Uterus (tissue), 4 donors: ENCODE measurements around the gene TMEM169. TPM values are rescaled to one million over a fixed set of nuclear protein-coding genes. Genes with fewer than 3 reads are reported as not detected.
A peak's percentile ranks its signal among the peaks of the same experiment; 100 is the strongest.

ENCODE experiments used
- DNase-seq, 2 donors: peaks; one replicate each; pipeline ENCODE4 v3.0.0-alpha.2; 2019 to 2020
- H3K27ac ChIP-seq, 2 donors: fragments of 200-600 bp; sonication (generic); 1 replicate in 1 of 2; 2 replicates in 1 of 2; pipeline ENCODE4 v1.5.1; 2016 to 2018
- H3K27me3 ChIP-seq, 2 donors: fragments of 200-600 bp; sonication (generic); one replicate each; pipeline ENCODE4 v1.5.1; 2018 to 2019; ENCODE audit warnings: control low read depth in 1 of 2
- H3K36me3 ChIP-seq, 2 donors: fragments of 200-600 bp; sonication (generic); one replicate each; pipeline ENCODE4 v1.5.1; 2019; ENCODE audit warnings: control low read depth in 1 of 2
- H3K4me1 ChIP-seq, 2 donors: fragments of 200-600 bp; sonication (generic); one replicate each; pipeline ENCODE4 v1.5.1; 2018 to 2019; ENCODE audit warnings: control low read depth in 1 of 2
- H3K4me3 ChIP-seq, 2 donors: fragments of 200-600 bp; sonication (generic); 1 replicate in 1 of 2; 2 replicates in 1 of 2; pipeline ENCODE4 v1.5.1; 2018 to 2019; ENCODE audit warnings: mild to moderate bottlenecking in 1 of 2
- H3K9me3 ChIP-seq, 2 donors: fragments of 200-600 bp; sonication (generic); one replicate each; pipeline ENCODE4 v1.5.1; 2019; ENCODE audit warnings: control low read depth in 1 of 2
- CTCF ChIP-seq, 4 experiments: fragments of 200-600 bp in 2 of 4; fragments of 450-650 bp in 2 of 4; sonication (generic) in 2 of 4; IDR thresholded peaks; one replicate each; pipeline ENCODE4 v1.5.1; 2016 to 2019; ENCODE audit warnings: antibody characterized with exemption in 4 of 4, mild to moderate bottlenecking in 2 of 4, moderate library complexity in 1 of 4
- POLR2A ChIP-seq, 2 donors: fragments of 450-650 bp; IDR thresholded peaks; one replicate each; pipeline ENCODE4 v1.6.1; 2016; ENCODE audit warnings: antibody characterized with exemption in 2 of 2, mild to moderate bottlenecking in 1 of 2, moderate library complexity in 1 of 2
- intact Hi-C: fragments of 100-400 bp; cut with DNase I; formaldehyde crosslinking; loops from one replicate; pipeline ENCODE4 v1.15.1; 2023; ENCODE audit warnings: low total_unique reads
- total RNA-seq, 4 donors: library from RNA; depleted of rRNA in 3 of 4; stranded (reverse); fragments of >200 nt in 3 of 4; gene quantifications; one replicate each; pipeline versions ENCODE4 v1.1.0 to v1.2.4, GENCODE V29; 2014 to 2023
- donor health status: DM: yes; HTN: yes; CAD: no.

TMEM169 gene
- total RNA-seq, 4 donors from 2014 or later = 0.97 to 1.0 TPM; not detected in 2

DNA sequence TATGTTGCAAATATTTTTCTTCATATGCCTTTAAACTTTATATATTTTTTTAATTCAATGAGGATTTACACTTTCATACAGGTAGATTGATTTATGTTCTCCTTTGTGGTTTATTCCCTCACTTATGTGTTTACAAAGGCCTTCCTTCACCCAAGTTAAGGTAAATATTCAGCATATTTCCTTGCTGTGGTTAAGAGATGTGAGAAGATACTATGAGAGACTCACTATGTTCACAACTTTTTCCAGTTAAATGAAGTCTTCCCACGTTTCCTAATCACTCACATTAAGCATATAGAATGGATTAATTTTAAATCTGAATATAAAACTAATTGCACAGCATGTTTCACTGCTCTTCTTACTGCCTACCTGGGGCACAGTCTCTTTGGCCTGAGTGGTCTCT, 707 bp upstream of the TMEM169 start:
- no peak for DNase-seq
- intact Hi-C loops = no loop called here
- H3K36me3 ChIP-seq = no peaks in the 10 kb centered on the region

GRCh38 chr2:216082117-216082711, 495 bp downstream of the TMEM169 start:
- TF ChIP-seq POLR2A (IDR thresholded peaks at IDR 0.05) (no peak), CTCF (IDR thresholded peaks at IDR 0.05) (no peak)
- peak overlapping the region; percentile 39 to 54 for H3K27ac ChIP-seq
- peaks cover 0 to 9% of the 10 kb centered on the region in 2 donors for H3K4me1 ChIP-seq
- peak overlapping the region; percentile 57 to 58 for H3K4me3 ChIP-seq
- peak in 1 of 2 donors; percentile 21 for DNase-seq
- H3K36me3 ChIP-seq = no peaks in the 10 kb centered on the region
- intact Hi-C loops = no loop called here
- no peaks in the 10 kb centered on the region for H3K9me3 ChIP-seq
- no peaks in the 10 kb centered on the region for H3K27me3 ChIP-seq

More for the DNA sequence above, 707 bp upstream of the TMEM169 start:
- H3K4me3 ChIP-seq = peak overlapping the region; percentile 57 to 58
- peaks cover 0 to 9% of the 10 kb centered on the region in 2 donors for H3K4me1 ChIP-seq
- peak overlapping the region in 1 of 2 donors; percentile 39 for H3K27ac ChIP-seq
- H3K9me3 ChIP-seq = no peaks in the 10 kb centered on the region
- TF ChIP-seq POLR2A (IDR thresholded peaks at IDR 0.05) = no peak
- H3K27me3 ChIP-seq = no peaks in the 10 kb centered on the region

GRCh38 chr2:216082805-216083204, 1.1 kb downstream of the TMEM169 start:
- no peak for DNase-seq
- H3K9me3 ChIP-seq = no peaks in the 10 kb centered on the region
- intact Hi-C loops = no loop called here
- H3K4me1 ChIP-seq = peaks cover 0 to 9% of the 10 kb centered on the region in 2 donors
- H3K36me3 ChIP-seq = no peaks in the 10 kb centered on the region
- no peak overlapping the region for H3K4me3 ChIP-seq
- no peaks in the 10 kb centered on the region for H3K27me3 ChIP-seq
- TF ChIP-seq CTCF (IDR thresholded peaks at IDR 0.05) = no peak
- no peak for TF ChIP-seq POLR2A (IDR thresholded peaks at IDR 0.05)
- no peak overlapping the region for H3K27ac ChIP-seq

- TF ChIP-seq CTCF (IDR thresholded peaks at IDR 0.05) (no peak), POLR2A (IDR thresholded peaks at IDR 0.05) (no peak)
- intact Hi-C loops = no loop called here
- no peak overlapping the region for H3K4me3 ChIP-seq
- H3K4me1 ChIP-seq = peaks cover 0 to 9% of the 10 kb centered on the region in 2 donors
- no peak for DNase-seq
- H3K9me3 ChIP-seq = no peaks in the 10 kb centered on the region
- H3K27me3 ChIP-seq = no peaks in the 10 kb centered on the region
- no peaks in the 10 kb centered on the region for H3K36me3 ChIP-seq
- H3K27ac ChIP-seq = no peak overlapping the region
Observed at GRCh38 chr2:216083464-216084281, 2.0 kb downstream of the TMEM169 start.

DNA sequence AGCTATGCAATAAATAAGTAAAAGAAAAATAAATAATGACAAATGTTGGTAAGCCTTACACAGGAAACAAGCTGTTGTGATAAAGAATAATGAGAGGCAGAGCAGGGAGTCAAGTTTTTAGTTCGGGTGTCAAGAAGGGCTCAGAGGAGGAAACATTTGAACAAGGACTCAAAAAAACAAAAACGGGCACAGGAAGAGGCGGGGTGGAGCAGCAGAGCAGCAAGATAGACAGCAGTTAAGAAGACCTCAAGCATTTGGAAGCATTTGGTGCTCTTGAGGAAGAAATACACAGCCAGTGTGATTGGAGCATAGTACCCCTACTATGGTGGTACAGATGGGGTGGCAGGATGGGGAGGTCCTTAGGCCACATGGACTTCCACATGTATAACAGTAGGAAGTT, 2.8 kb downstream of the TMEM169 start:
- no peaks in the 10 kb centered on the region for H3K9me3 ChIP-seq
- DNase-seq = no peak
- TF ChIP-seq POLR2A (IDR thresholded peaks at IDR 0.05) (no peak), CTCF (IDR thresholded peaks at IDR 0.05) (no peak)
- H3K4me1 ChIP-seq = peaks cover 0 to 9% of the 10 kb centered on the region in 2 donors
- no peaks in the 10 kb centered on the region for H3K36me3 ChIP-seq
- no peaks in the 10 kb centered on the region for H3K27me3 ChIP-seq
- no peak overlapping the region for H3K4me3 ChIP-seq
- no peak overlapping the region for H3K27ac ChIP-seq
- intact Hi-C loops = no loop called here
